ENCODE results near the gene KNCN. TPM values are rescaled to one million over a fixed set of nuclear protein-coding genes. Genes with fewer than 3 reads are reported as not detected.

KNCN gene
- total RNA-seq, 1 donor from 2014 or later, result not detected

DNA sequence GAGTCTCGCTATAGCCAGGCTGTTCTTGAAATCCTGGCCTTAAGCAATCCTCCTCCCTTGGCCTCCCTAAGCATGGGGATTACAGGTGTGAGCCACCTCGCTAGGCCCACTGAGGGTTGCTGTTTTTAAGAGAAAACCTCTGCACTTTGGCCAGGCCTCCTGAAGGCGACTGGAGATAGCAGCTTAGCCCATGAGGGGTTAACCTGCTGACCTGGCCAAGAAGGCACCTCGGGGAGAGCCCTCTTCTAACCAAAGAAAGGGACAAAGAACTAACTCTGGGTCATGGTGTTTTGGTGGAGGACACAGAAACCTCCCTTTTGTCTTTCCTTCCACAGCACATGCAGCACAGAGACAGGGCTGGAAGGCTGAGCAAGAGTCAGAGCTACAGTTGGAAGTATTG, 17.7 kb upstream of the KNCN start:
- TF ChIP-seq, protein P1, sequence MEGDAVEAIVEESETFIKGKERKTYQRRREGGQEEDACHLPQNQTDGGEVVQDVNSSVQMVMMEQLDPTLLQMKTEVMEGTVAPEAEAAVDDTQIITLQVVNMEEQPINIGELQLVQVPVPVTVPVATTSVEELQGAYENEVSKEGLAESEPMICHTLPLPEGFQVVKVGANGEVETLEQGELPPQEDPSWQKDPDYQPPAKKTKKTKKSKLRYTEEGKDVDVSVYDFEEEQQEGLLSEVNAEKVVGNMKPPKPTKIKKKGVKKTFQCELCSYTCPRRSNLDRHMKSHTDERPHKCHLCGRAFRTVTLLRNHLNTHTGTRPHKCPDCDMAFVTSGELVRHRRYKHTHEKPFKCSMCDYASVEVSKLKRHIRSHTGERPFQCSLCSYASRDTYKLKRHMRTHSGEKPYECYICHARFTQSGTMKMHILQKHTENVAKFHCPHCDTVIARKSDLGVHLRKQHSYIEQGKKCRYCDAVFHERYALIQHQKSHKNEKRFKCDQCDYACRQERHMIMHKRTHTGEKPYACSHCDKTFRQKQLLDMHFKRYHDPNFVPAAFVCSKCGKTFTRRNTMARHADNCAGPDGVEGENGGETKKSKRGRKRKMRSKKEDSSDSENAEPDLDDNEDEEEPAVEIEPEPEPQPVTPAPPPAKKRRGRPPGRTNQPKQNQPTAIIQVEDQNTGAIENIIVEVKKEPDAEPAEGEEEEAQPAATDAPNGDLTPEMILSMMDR (IDR thresholded peaks at IDR 0.05), result no peak
- peaks cover 19% of the 10 kb centered on the region for H3K36me3 Mint-ChIP-seq (ENCODE audit: unreplicated experiment)
- H3K4me3 Mint-ChIP-seq (ENCODE audit: unreplicated experiment), result no peak overlapping the region
- no peaks in the 10 kb centered on the region for H3K9me3 Mint-ChIP-seq (ENCODE audit: unreplicated experiment)
- H3K27me3 Mint-ChIP-seq (ENCODE audit: unreplicated experiment), result no peaks in the 10 kb centered on the region
- H3K4me1 Mint-ChIP-seq (ENCODE audit: unreplicated experiment), result no peaks in the 10 kb centered on the region
- DNase-seq (ENCODE audit: extremely low spot score, unreplicated experiment), result no peak
- H3K27ac Mint-ChIP-seq (ENCODE audit: unreplicated experiment), result no peak overlapping the region

DNA sequence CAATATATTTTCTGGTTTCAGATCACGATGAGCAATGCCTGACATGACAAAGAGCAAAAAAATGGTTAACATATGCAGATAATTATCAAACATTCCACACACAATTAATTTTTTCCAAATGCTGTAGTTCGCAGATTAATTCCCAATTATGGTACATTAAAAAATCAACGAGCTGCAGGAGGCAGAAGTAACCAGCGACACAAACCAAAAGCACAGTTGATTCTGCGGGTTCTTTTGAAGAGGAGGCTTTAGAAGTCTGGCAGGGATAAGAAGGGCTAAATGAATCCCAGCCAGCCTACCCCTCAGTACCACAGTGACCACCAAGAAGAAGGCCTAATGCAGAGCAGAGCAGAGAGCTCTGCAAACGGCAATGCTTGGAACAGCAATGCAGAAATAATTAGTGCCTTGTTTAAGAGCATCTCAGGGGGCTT, 17.0 kb upstream of the KNCN start:
- Mint-ChIP-seq H3K4me1 (ENCODE audit: unreplicated experiment) (no peaks in the 10 kb centered on the region), H3K27me3 (ENCODE audit: unreplicated experiment) (no peaks in the 10 kb centered on the region), H3K27ac (ENCODE audit: unreplicated experiment) (no peak overlapping the region), H3K4me3 (ENCODE audit: unreplicated experiment) (no peak overlapping the region), H3K9me3 (ENCODE audit: unreplicated experiment) (no peaks in the 10 kb centered on the region), H3K36me3 (ENCODE audit: unreplicated experiment) (peaks cover 20% of the 10 kb centered on the region)
- DNase-seq (ENCODE audit: extremely low spot score, unreplicated experiment), result no peak
- TF ChIP-seq, protein P1 (IDR thresholded peaks at IDR 0.05), result no peak

DNA sequence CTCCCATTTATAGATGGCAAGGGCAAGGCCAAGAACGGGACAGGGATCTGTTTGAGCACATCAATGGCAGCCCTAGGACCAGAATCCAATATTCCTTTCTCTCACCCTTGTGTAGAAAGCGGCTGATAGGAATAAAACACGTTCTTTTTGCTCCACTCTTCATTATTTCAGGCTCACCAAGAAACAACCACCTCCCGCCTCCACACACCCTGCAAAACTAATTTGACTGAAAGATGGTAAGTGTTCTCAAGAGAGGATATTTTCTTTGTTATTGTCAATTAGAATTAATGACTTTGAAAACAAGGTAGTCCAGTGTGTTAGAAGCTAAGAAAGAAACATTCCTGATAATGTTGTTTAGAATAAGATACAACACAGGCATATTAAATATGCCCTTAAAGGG, 11.9 kb upstream of the KNCN start:
- Mint-ChIP-seq H3K9me3 (ENCODE audit: unreplicated experiment) (no peaks in the 10 kb centered on the region), H3K36me3 (ENCODE audit: unreplicated experiment) (peaks cover 31% of the 10 kb centered on the region), H3K27me3 (ENCODE audit: unreplicated experiment) (no peaks in the 10 kb centered on the region), H3K4me1 (ENCODE audit: unreplicated experiment) (no peaks in the 10 kb centered on the region), H3K4me3 (ENCODE audit: unreplicated experiment) (no peak overlapping the region), H3K27ac (ENCODE audit: unreplicated experiment) (no peak overlapping the region)
- TF ChIP-seq, protein P1 (IDR thresholded peaks at IDR 0.05), result no peak
- no peak for DNase-seq (ENCODE audit: extremely low spot score, unreplicated experiment)

DNA sequence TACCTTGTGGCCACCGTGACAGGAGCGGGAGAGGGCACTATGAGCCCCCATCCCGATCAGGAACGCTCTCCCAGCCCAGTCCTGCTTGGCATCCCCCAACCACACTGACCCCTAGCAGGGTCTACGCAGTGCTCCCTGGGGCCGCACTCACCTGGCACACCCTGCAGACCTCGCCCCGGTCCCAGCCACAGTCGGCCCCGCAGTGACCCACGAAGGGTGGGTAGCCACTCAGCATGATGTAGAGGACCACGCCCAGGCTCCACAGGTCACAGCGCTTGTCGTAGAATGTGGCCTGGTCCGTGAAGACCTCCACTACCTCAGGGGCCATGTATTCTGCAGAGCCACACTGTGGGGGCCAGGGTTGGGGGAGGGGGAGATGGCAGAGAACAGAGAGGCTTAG, 11.1 kb upstream of the KNCN start:
- Mint-ChIP-seq H3K4me3 (ENCODE audit: unreplicated experiment) (no peak overlapping the region), H3K4me1 (ENCODE audit: unreplicated experiment) (no peaks in the 10 kb centered on the region), H3K27ac (ENCODE audit: unreplicated experiment) (no peak overlapping the region), H3K36me3 (ENCODE audit: unreplicated experiment) (peaks cover 31% of the 10 kb centered on the region), H3K9me3 (ENCODE audit: unreplicated experiment) (no peaks in the 10 kb centered on the region), H3K27me3 (ENCODE audit: unreplicated experiment) (no peaks in the 10 kb centered on the region)
- TF ChIP-seq, protein P1 (IDR thresholded peaks at IDR 0.05), result no peak
- no peak for DNase-seq (ENCODE audit: extremely low spot score, unreplicated experiment)

DNA sequence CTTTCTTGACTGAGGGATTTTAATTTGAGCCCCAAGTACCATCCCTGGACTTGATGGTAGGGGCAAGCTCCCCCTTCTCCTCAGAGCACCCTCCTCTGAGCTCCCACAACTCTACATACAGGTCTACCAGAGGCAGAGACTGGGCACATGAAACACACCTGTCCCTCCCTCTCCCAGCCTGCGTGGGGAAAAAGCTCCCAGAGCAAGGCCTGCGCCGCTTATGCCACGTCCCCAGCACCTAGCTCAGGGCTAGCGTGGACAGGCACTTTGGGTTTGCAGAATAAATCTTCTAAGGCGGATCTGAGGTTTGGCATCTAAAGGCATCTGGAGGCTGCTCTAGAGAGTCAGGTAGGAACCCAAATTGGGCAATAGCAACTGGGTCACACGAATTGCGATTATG, 7.5 kb upstream of the KNCN start:
- Mint-ChIP-seq H3K27me3 (ENCODE audit: unreplicated experiment) (no peaks in the 10 kb centered on the region), H3K9me3 (ENCODE audit: unreplicated experiment) (no peaks in the 10 kb centered on the region), H3K4me1 (ENCODE audit: unreplicated experiment) (no peaks in the 10 kb centered on the region), H3K4me3 (ENCODE audit: unreplicated experiment) (no peak overlapping the region), H3K27ac (ENCODE audit: unreplicated experiment) (no peak overlapping the region), H3K36me3 (ENCODE audit: unreplicated experiment) (peaks cover 18% of the 10 kb centered on the region)
- DNase-seq (ENCODE audit: extremely low spot score, unreplicated experiment), result no peak
- TF ChIP-seq, protein P1 (IDR thresholded peaks at IDR 0.05), result no peak
